SK-N-SH (cell line): ENCODE results near the gene KLRC2.
"Not testable (repeated sequence)": the region's sequence is repeated elsewhere in the genome, so short reads cannot be mapped to it uniquely, and the experiment has no call there.

Experiments used
- CTCF ChIP-seq: fragments of 200-600 bp; sonication (generic); IDR thresholded peaks from 2 replicates; pipeline ENCODE4 v1.6.1; 2017; ENCODE audit warnings: antibody characterized with exemption, mild to moderate bottlenecking, moderate library complexity
- EZH2phosphoT487 ChIP-seq: fragments of 200-600 bp; sonication (generic); IDR thresholded peaks from 2 replicates; pipeline ENCODE4 v1.6.1; 2017; ENCODE audit warnings: low read depth, mixed run types, mild to moderate bottlenecking, antibody characterized with exemption, moderate library complexity, borderline replicate concordance
- FOXM1 ChIP-seq: IDR thresholded peaks from 2 replicates; pipeline ENCODE4 v1.4.0; 2012; ENCODE audit warnings: low read depth, mild to moderate bottlenecking
- IRF3 ChIP-seq: fragments of 150-350 bp; IDR thresholded peaks from 2 replicates; pipeline ENCODE4 v1.6.1; 2016; ENCODE audit warnings: mild to moderate bottlenecking, low read depth, low read length
- JUND ChIP-seq: IDR thresholded peaks from 2 replicates; pipeline ENCODE4 v1.4.0; 2012
- POLR2AphosphoS5 ChIP-seq: IDR thresholded peaks from 2 replicates; pipeline ENCODE4 v1.6.1; 2012; ENCODE audit warnings: low read depth, low read length
- TCF12 ChIP-seq: IDR thresholded peaks from 2 replicates; pipeline ENCODE4 v1.4.0; 2012
- TF ChIP-seq, protein P1 (sequence below): IDR thresholded peaks from 2 replicates; pipeline ENCODE4 v1.4.0; 2012; ENCODE audit warnings: low read depth

DNA sequence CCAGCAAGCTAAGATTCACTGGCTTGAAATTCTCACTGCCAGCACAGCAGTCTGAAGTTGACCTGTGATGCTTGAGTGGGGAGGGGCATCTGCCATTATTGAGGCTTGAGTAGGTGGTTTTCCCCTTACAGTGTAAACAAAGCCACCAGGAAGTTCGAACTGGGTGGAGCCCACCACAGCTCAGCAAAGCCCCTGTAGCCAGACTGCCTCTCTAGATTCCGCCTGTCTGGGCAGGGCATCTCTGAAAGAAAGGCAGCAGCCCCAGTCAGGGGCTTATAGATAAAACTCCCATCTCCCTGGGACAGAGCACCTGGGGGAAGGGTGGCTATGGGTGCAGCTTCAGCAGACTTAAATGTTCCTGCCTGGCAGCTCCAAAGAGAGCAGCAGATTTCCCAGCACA lies 46.1 kb upstream of the KLRC2 start:
- not testable (repeated sequence) for TF ChIP-seq TCF12, CTCF, POLR2AphosphoS5, EZH2phosphoT487, IRF3, FOXM1, JUND
- TF ChIP-seq, protein P1, sequence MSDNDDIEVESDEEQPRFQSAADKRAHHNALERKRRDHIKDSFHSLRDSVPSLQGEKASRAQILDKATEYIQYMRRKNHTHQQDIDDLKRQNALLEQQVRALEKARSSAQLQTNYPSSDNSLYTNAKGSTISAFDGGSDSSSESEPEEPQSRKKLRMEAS, result not testable (repeated sequence)
